NCI-H1092 treated with DMSO at 0.1 percent for 48 hours (cell line): Measurements from ENCODE around the gene SF3A1.

Source experiments
- DNase-seq: peaks from one replicate; lab custom pipeline; 2025; lab: John Stamatoyannopoulos, UW

The SF3A1 gene

DNA sequence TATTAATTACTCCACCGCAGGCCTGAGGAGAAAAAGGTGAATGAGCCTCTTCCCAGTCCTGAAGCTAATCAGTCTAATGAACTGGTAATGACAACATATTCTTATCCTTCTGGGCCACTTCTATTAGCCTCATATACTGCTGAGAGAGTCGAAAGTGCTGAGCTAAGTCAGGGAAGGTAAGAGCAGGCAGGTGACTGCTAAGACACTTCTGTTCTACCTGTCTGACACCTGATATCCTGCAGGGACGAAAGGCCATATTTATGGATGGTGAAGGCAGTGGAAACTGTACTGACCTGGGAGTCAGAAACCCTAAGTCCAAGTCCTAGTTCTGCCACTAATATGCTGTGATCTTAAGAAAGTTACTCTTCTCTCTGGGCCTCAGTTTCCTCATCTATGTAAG lies 33.4 kb downstream of the SF3A1 start:
- no peak for DNase-seq

DNA sequence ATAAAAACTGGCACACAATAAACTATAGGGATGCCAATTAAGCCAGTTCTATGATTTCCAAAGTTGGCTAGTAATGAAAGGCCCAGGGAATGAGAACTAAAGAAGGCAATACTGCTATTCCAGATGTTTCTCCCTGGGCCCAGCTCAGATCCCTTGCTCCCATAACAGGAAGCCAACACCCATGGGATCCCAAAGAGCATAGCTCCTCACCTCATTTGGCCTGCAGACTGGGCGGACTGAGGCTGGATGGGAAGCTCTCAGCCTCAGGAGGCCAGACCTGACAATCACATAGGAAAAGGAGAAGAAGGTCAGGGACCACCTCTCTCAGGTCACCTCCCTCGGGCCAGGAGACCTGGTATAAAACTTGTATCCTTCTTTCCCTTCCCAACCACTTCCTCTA lies 35.2 kb downstream of the SF3A1 start:
- no peak for DNase-seq

DNA sequence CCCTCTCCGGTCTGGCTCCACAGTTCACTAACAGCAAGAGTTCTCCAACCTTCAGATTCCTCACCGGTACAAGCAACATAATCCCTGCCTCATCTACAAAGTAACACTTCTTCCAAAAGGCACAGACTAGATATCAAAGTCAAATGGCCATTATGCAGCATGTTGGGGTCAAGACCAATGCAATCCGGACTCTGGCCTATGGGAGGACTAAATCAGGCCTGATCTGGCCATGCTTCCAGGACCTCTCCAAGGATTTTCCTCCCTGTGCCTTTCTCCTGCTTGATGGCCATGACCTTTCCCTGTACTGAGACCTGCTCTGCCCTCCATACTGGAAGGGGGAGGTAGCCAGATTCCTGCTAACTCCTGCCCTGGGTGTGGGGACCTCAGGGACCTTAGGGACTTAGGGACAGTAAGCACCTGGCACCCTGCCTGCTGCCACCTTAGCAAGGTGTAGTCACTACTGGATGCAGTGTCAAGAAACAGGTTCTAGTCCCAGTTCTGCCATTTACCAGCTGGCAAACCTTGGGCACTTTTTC lies 36.6 kb downstream of the SF3A1 start:
- no peak for DNase-seq

DNA sequence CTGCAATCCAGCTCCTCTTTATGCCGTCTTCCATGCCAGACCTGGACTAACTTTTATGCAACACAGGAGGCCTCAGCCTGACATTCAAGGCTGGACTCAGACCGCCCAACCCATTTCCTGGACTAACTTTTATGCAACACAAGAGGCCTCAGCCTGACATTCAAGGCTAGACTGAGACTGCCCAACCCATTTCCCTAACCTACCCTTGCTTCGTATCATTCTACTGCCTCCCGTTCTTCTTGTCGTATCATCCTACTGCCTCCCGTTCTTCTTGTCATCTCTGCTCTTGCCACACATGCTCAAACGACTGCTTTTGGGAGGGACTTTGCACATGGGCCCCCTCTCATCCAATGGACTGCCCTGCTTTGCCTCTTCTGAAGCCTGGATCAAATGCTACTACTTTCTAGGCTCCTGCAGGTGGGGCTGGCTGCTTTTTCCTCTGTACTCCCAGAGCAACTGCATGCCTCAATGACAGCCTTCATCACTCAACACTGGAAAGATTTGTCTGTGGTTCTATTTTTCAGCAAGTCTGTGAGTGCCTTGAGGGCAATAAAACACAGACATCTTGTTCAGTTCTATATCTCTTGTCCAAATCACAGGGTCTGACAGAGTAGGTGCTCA lies 37.8 kb downstream of the SF3A1 start:
- no peak for DNase-seq

DNA sequence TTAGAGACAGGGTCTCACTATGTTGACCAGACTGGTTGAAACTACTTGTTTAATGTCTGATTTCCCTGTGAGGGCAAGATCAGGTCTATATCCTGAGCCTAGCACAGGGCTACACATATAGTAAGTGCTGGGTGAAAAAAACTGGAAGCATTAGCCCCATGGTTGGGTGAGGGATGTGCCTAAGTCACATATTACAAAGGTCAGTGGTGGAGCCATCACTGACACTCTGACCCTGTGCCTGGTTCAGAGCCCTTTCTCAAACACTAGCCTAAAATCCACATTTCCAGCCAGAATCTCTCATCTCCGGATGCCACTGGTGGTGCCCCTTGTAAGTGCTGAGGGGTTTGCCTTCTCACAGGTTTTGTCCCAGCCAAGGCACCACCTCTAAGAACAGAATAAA lies 38.9 kb downstream of the SF3A1 start:
- no peak for DNase-seq

DNA sequence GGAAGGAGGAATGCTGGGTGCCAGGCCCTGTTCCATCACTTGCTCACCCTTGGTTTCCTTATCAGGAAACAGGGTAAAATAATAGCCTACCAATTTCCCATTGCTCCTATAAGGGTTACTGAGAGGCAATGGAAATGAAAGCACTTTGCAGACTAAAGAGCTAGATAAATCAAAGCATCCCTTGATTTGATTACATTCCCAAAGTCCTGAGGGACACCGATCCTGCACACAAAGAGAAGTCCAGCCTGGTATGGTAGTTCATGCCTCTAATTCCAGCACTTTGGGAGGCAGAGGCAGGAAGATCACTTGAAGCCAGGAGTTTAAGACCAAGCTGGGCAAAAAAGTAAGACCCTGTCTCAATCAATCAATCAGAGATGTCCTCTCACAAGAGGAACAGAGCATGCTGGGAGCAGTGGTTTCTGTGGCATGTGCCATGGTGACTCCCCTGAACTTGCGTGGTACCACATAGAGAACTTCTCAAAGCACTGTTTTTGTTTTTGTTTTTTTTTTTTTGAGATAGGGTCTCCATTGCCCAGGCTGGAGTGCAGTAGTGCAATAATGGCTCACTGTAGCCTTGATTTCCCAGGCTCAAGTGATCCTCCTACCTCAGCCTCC lies 40.6 kb downstream of the SF3A1 start:
- no peak for DNase-seq

DNA sequence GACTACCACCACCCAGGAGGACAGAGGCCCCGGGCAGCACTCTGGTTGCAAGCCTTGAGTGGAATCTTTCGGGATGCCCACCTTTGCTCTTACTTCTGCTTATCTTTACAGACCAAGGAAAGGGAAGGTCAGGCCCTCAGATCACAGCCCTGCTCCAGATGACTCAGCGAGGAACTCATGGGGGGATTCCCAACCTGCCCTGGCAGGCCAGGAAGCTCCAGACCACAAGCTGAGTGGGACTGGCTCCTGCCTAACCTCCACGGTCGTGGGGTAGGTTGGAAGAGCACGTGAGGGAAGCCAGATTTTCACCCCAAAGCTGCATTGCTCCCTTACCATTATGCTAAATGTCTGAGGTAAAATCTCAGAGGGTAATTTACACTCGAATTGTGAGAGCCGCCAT lies 41.8 kb downstream of the SF3A1 start:
- DNase-seq, result no peak

DNA sequence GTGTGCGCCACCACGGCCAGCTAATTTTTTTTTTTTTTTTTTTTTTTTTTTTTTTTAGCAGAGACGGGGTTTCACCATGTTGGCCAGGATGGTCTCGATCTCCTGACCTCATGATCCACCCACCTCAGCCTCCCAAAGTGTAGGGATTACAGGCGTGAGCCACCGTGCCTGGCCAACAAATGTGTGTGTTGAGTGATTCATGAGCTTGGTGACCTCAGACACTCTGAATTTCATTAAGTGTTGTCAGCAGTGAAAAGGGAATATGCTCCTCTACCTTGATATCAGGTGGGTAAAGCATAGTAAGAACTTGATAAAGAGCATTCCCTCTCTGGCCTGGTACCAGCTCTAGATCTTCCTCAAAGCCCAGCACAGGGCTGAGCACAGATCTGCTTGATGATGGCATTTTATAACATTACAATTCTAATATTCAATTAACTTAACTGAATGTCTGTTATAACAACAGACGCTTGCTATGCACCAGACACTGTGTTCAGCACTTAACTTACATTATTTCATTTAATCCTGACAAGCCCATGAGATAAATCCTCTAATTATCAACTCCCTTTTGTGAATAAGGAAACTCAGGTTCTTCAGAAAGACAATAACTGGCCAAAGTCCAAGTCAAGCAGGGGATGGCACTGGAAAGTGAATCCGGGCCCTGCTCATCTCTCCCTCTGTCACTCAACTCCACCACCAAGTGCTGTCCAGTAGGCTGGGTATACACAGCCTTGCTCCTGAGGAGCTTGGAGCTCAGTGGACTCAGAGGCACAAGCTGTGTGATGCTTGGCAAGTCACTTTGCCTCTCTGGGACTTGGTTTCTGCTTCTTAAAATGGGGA lies 42.9 kb downstream of the SF3A1 start:
- no peak for DNase-seq

DNA sequence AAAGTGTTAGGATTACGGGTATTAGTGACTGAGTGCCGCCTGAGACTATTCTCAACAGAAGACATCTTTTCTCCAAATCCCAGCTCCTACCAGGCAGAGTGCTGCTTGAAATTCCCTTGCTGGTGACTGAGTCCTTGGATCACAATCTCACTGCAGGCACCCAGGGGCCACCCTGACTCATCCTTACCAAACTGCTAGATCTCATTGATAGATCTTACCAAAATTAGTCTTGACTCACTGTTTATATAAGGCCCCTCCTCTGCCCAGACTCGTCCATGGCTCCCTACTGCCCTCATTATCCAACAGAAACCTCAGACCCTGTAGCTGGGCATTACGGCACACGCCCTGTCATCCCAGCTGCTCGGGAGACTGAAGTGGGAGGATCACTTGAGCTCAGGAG lies 44.6 kb downstream of the SF3A1 start:
- DNase-seq, result no peak

DNA sequence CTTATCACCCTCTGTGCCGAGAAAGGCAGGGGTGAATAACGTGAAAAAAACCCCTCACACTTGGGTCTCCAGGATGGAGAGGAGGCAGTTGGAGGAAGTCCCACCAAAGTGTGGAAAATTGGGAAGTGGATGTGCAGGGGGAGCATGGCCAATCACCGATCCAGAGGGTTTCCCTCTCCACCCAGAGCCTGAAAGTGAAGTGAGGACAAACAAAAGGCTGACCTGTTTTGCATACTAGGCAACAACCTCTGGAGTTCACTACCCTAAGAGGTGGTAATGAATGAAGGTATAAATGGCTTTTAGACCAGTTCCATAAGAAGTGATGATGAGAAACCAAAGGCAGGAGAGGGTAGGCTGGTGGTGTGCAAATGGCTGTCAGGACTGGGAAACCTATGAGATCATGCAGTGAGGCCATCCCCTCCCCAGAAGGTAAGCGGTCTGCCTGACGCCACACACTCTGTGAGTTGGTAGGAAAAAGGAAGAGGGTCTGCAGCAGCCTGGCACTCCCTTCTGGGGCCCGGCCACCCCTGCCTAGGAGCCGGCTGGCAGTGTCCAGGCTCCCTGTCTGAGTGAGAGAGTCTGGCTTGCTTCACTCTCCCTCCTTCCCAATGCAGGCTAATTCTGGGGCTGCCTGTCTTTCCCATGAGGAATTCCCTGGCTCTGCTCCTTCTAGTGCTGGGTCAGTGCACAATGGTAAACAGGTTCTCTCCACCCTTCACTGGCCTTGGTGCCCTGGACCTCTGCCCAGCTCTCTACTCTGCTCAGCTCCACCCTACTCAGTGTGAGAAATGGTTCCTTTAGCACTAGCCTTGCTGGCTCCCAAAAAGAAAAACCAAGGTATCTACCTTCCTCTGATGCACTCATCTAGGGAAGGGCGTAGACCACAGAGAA lies 45.6 kb downstream of the SF3A1 start:
- no peak for DNase-seq

DNA sequence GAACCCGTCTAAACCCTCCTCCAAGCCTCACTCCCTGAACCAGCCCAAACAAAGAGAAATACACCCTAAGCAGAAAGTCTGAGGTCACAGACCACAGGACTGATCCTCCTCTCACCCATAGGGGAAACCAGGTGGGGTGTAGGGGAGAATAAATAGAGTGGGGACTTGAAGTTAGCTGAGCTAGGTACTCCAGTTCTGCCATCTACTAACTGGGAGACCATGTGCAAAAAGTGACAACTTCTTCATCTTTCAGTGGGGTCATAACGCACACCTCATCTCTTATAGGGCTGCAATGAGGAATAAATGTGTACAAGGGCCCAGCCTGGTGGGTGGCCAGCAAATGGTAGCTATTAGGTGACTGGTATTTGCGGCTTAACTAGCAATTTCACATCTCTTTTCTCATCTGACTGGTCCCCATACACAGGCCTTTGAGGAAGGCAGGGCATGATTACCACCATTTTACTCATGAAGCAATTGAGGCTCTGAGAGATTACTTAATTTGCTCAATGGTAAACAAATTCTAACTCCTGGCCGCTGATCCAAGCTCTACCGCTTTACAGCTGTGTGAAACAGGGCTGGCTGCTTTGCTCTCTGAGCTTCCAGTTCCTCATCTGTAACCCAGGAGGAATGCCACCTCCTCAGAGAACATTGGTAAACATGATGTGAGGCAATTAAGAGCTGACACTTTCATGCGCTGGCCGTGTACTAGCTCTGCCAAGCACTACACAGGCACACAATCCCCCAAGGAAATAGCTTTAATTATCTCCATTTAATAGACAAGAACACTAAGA lies 46.5 kb downstream of the SF3A1 start:
- no peak for DNase-seq

DNA sequence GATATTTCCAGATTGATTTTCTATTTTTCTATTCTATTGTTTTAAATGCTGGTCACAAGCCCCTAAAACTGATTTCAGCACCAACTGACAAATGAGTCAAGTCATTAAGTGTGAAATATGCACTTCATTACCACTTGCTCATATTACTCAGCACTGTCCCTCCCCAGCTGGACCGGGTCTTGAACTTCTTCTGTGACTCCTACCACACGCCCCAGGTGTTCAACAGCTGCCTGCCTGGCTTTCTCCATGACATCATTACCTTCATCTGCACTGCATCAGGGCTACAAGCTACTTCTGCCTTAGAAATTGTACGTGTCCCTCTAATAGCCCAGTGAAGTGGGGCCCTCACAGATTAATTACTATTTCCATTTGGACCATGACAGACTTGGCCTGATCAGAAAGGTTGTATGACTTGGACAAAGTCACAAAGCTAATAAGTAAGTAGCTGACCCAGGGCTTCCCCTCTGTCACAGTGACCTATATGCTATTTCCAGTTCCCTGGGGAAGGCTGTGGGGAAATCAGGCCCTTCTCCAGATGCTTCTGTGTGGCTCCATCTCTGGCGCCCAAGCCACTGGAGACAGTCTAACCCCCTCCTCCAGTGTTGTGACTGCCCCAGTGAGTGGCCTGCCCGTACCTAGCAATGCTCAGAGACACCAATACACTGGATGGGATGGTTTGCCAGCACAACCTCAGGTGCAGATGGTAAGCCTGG lies 48.0 kb downstream of the SF3A1 start:
- DNase-seq, result no peak

DNA sequence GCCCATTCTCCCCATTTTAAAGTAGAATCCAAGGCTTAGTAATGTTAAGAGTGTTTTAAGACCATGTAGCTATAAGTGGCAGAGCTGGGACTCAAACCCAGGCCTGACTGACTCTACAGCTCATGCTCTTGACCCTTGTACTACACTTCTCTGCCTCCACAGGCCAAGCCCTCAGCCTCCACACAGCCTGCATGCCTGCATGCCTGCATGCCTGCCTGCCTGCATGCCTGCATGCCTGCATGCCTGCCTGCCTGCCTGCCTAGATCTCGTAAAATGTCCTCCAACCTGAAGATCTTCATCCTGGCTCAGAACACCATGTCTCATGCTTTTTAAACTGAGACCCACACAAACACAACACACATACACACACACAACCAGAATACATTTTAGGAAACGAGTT lies 48.6 kb downstream of the SF3A1 start:
- no peak for DNase-seq

DNA sequence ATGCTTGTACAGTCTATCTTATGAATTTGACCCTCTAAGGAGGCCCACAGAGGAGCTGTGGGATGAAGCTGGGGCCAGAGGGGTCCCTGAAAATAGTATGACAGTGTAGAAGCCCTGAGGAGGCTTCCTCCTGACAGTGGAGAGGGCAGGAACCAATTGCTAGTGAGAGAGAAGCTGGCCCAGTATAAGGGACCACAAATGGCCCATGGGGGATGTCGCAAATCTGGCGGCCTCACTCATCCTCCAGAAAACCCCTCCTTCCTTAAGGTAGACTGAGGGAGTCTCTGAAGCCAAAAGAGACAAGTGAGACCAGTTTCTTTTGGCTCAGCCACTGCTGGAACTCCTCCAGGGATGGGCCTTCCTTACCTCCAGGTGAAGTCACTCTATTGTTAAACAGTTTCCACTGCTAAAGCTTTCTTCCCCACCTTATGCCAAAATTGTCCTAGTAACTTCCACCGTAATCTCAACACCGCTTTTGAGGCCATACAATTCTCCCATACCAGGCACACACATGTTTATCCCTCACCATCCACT lies 49.6 kb downstream of the SF3A1 start:
- DNase-seq, result no peak

DNA sequence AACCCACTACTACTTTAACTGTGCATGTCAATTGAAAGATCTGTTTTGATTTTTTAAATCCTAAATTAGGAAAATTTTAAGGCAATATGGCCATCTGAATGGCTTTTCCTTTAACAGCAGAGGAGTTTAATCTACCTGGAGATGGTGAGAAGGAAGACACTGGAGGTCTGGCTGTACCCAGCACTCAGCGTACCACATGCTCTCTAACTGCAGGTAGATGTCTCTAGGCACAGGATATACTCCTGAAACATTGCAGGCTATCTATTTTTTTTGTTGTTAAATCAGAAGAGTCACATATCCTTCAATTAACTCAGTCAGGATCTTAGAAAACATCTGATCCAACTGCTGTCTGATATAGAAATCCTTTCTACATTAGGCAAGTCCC lies 50.1 kb downstream of the SF3A1 start:
- DNase-seq, result no peak

DNA sequence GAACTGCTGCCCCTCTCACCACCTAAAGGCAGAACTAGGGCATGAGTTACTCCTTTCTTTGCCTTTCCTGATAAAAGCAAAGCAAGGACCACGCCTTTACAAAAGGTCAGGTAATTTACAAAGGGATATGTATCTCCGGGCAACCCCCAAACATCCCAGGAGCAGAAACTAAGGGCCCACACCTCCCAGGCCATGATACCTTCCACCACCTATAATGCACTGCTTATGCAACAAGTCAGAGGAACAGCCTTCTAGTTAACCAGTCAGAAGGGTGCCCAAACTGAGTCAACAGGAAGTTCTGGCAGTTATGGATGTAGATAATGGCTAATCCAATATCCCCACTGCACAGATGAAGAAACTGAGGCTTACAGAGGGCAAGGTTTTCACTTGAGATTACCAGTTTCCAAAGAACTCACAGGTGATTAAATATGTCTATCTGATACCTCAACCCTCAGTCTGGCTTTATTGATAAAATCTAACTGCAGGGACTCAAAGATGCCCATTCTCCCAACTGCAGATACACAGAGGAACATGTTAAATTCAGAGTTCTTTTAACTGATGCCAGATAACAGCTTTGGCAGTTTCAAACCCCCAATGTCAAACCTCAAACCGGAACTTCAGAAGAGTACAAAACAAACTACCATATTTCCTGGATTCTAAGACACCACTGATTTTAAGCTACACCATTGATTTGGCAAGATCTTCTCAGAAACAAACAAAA lies 50.6 kb downstream of the SF3A1 start:
- no peak for DNase-seq

DNA sequence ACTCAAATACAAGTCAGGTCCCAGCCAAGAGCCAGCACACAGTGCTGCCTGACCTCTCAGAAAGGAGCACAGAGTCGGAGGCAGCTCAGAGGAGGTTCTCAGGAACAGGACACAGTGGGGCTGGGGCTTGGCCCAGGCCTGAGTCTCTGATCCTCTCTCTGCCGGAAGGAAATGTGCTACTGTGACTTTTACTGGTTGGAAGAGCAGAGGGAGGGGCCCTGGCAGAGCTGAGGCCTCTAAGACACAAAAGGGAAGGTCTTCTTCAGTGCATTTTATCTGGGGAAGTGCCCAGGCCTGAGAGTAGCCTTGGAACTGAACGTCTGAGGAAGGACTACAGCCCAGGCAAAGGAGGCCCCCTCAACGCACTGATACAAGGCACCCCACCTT lies 51.2 kb downstream of the SF3A1 start:
- DNase-seq, result no peak

DNA sequence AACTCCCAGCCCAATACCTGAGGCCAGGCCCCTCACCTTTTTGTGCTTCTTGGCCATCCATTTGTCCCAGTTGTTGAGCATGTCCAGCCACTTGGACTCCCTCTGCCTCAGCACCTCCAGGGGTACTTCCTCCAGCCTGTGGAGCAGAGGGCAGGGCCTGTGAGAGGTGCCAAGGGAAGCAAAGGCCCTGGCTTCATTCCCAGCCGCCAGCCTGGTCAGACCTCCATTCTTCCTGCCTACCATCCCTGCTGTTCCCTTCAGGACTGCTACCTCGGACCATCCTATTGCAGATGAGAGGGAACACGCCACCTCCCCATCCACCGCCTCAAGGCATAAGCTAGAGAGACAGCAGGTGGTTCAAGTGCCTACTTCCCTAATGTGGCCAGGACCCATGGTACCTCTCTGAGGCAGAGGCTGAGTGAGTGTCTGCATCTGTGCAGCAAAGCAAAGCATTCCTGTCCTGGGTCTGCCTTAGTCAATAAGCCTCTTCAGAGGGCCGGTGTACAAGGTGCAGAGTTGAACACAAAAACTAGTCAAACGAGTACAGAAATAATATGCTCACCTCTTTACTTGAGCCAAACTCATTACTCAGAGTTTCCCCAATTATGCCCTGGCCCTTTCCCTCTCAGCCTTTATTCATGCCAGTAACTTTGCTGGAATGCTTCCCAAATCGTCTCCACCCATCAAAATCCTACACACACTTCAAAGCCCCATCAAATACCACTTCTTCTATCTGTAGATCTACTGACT lies 52.0 kb downstream of the SF3A1 start:
- DNase-seq, result no peak

DNA sequence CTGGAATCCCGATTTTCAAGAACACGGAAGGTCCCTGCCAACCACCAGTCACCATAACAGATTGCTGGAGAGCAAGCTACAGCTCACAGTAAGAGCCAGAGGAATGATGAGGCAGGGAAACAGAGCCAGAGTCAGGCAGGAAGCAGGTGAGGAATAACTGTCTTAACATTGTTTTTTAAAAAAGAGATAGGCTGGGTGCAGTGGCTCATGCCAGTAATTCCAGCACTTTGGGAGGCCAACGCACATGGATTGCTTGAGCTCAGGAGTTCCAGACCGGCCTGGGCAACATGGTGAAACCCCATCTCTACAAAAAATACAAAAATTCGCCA lies 53.9 kb downstream of the SF3A1 start:
- no peak for DNase-seq
